ENCODE data around the gene GALNT11.
"Not testable (repeated sequence)": the region's sequence is repeated elsewhere in the genome, so short reads cannot be mapped to it uniquely, and the experiment has no call there.

GRCh38 chr7:152017683-152018082, 7.8 kb upstream of the GALNT11 start:
- TF ChIP-seq POLR2A (IDR thresholded peaks at IDR 0.05; ENCODE audit: low read depth, low read length); TAF1 (IDR thresholded peaks at IDR 0.05; ENCODE audit: low read depth, low read length); POLR2AphosphoS5 (IDR thresholded peaks at IDR 0.05; ENCODE audit: low read depth, low read length); PAX5 (IDR thresholded peaks at IDR 0.05; ENCODE audit: insufficient read depth, low read length, severe bottlenecking); SPI1 (IDR thresholded peaks at IDR 0.05; ENCODE audit: low read depth, low read length): not testable (repeated sequence)

Measured in GM12891 (cell line).